ENCODE results near the gene PSMB5. TPM values are rescaled to one million over a fixed set of nuclear protein-coding genes. Genes with fewer than 3 reads are reported as not detected.

PSMB5 gene
- total RNA-seq, 1 donor from 2014 or later, result 123 TPM

DNA sequence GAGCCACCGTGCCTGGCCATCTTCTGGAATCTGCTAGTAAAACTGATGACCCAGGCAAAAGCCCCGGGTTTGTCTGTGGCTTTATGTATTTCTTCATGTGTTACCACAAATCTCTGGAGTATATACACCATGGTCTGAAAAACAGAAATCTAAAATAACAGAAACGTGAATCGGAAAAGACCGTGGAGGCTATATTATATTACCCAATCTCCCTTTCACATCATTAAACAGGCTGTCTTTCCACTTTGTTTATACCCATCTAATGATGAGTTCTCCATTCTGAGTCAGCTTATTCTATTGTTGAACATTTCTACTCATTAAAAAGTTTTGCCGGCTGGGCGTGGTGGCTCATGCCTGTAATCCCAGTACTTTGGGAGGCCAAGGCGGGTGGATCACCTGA is 42.8 kb downstream of the PSMB5 start:
- no peak for TF ChIP-seq CTCF (IDR thresholded peaks at IDR 0.05; ENCODE audit: unreplicated experiment)
- no peak overlapping the region for H3K4me3 Mint-ChIP-seq
- no peak for DNase-seq (ENCODE audit: low spot score in 2 of 2, unreplicated experiment in 2 of 2)
- H3K36me3 Mint-ChIP-seq, result peaks cover 4% of the 10 kb centered on the region
- H3K4me1 Mint-ChIP-seq, result peaks cover 14% of the 10 kb centered on the region
- H3K27ac Mint-ChIP-seq, result no peak overlapping the region
- no peaks in the 10 kb centered on the region for H3K27me3 Mint-ChIP-seq (ENCODE audit: low read depth)
- no peaks in the 10 kb centered on the region for H3K9me3 Mint-ChIP-seq

DNA sequence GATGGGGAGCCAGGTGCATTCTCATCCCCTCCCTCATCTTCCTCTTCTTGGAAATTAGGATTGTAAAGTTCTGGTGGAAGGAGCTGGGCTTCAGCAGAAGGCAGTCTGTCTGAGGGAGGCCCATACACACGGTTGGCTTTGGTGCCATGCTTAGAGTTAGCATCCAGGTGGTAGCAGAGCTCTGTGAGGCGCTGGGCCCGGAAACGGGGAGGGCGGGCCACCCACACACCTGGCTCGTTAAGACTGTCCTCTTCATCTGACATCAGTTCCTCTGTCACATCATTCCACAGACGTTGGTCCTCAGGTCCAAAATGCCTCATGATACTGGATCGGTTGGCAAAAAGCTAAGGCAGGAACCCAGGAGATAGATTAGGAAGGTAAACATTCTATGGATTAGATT is 47.4 kb downstream of the PSMB5 start:
- H3K36me3 Mint-ChIP-seq, result peaks cover 4% of the 10 kb centered on the region
- H3K4me1 Mint-ChIP-seq, result no peaks in the 10 kb centered on the region
- H3K4me3 Mint-ChIP-seq, result no peak overlapping the region
- no peaks in the 10 kb centered on the region for H3K9me3 Mint-ChIP-seq
- TF ChIP-seq CTCF (IDR thresholded peaks at IDR 0.05; ENCODE audit: unreplicated experiment), result no peak
- H3K27ac Mint-ChIP-seq, result no peak overlapping the region
- H3K27me3 Mint-ChIP-seq (ENCODE audit: low read depth), result no peaks in the 10 kb centered on the region
- no peak for DNase-seq (ENCODE audit: low spot score in 2 of 2, unreplicated experiment in 2 of 2)

DNA sequence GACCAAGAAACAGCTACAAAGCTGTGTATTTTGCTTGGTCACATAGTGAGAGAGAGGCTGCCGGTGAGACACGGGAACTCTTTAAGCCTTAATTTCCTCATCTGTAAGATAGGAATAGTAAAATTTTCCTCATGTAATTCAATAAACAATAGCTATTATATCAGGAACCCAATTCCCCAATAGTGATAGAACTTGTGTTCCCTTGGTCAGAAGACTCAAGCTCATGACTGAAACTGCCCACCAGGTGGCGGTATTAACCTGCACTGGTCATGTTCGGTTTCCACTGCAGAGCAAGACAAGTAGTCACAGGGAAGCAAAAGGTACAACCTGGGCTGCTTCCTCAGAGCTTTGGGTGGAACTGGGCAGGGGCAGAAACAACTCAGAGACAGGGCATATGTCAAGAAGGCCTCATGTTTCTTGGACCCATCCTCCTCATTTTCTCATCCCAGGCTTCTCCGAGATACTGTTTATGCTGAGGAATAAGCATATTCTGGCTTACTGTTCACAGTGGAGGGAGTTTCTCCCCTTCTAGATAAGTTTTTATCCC is 48.1 kb downstream of the PSMB5 start:
- Mint-ChIP-seq H3K27ac (no peak overlapping the region), H3K9me3 (no peaks in the 10 kb centered on the region), H3K4me3 (no peak overlapping the region), H3K36me3 (peaks cover 4% of the 10 kb centered on the region), H3K27me3 (ENCODE audit: low read depth) (no peaks in the 10 kb centered on the region), H3K4me1 (no peaks in the 10 kb centered on the region)
- DNase-seq (ENCODE audit: low spot score in 2 of 2, unreplicated experiment in 2 of 2), result peak; percentile 79 to 93
- peak; percentile 96 for TF ChIP-seq CTCF (IDR thresholded peaks at IDR 0.05; ENCODE audit: unreplicated experiment)

DNA sequence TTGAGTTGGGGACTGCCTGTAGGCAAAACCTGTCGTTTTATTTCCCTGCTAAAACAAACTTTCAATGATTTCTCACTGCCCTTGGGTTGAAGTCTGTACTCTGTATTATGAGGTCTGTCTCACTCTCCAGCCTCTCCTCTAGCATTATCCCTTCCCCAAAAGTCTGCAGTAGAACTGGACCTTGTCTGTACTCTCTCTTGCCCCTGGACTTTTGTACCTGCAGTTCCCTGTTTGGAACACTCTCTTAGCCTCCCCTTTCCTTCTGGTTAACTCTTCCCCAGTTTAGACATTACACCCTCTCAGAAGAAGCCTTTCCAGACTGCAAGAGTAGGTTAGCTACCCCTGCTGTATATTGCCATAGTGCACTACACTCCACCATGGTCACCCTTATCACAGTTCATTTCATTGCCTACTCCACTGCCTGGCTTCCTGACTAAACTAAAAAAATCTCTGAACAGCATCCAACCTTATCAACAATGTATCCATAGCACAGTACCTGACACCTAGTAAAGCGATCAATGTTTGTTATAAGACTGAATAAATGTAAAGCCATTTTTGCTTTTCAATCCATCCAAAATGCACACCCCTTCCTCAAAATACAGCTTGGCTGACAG is 48.7 kb downstream of the PSMB5 start:
- Mint-ChIP-seq H3K27ac (peak overlapping the region; percentile 4), H3K4me3 (no peak overlapping the region), H3K27me3 (ENCODE audit: low read depth) (no peaks in the 10 kb centered on the region), H3K4me1 (no peaks in the 10 kb centered on the region), H3K36me3 (peaks cover 4% of the 10 kb centered on the region), H3K9me3 (no peaks in the 10 kb centered on the region)
- DNase-seq (ENCODE audit: low spot score in 2 of 2, unreplicated experiment in 2 of 2), result no peak
- TF ChIP-seq CTCF (IDR thresholded peaks at IDR 0.05; ENCODE audit: unreplicated experiment), result no peak

DNA sequence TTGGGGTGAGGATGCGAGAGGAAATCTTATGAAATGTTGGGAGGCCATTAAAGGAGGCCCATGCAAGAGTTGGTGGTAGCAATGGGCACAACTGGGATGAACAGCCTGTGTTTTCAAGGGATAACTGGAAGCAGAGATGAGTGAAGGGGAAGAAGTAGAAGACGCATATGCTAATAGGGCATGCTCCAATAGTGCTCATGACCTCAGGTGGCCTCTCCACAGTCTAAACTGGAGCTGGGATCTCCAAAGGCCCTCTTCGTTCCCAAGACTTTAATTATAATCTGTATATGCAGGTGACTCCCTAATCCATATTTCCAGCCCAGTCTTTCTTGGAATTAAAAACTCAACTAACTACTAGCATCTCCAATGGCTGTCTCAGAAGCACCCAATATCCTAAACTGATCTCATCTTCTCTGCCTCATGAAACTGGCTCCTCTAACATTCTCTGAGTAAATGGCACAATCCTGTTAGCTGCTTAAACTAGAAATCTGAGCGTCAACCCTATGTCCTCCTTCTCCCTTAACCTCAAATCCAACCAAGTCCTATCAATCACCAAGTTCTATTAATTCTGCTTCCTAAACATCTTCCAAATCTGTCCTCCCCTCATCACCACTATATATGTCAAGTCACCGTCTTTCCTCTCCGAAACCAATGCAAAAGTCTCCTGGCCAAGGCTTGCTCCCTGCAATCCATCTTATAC is 49.6 kb downstream of the PSMB5 start:
- Mint-ChIP-seq H3K9me3 (no peaks in the 10 kb centered on the region), H3K36me3 (peaks cover 4% of the 10 kb centered on the region), H3K27me3 (ENCODE audit: low read depth) (no peaks in the 10 kb centered on the region), H3K4me3 (no peak overlapping the region), H3K27ac (no peak overlapping the region), H3K4me1 (peaks cover under 1% of the 10 kb centered on the region)
- TF ChIP-seq CTCF (IDR thresholded peaks at IDR 0.05; ENCODE audit: unreplicated experiment), result no peak
- no peak for DNase-seq (ENCODE audit: low spot score in 2 of 2, unreplicated experiment in 2 of 2)
